Measurements from ENCODE around the gene CCDC191.

CCDC191 gene

DNA sequence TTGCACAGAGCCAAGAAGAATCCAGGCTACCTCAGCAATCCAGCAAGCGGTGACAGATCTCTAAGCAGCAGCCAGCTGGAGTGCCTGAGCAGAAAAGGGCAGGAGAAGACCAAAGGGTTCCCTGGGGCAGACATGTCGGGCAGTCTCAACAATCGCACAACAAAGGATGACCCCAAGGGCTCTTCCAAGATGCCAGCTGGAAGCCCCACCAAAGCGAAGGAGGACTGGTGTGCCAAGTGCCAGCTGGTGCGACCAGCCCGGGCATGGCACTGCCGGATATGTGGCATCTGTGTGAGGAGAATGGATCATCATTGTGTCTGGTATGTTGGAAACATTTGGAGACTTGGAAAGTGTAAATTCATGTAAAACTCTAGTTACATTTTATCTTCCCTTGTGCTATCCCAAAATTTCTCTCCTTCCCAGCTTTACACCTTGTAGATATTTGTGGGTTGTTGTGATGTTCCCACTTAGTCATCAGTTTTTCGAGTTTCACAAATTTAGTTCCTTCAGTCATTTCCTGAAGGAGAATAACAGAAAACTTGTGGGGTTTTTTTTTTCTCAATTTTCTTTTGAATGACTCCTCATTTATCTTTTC lies 102.1 kb downstream of the CCDC191 start:
- no peak for DNase-seq

DNA sequence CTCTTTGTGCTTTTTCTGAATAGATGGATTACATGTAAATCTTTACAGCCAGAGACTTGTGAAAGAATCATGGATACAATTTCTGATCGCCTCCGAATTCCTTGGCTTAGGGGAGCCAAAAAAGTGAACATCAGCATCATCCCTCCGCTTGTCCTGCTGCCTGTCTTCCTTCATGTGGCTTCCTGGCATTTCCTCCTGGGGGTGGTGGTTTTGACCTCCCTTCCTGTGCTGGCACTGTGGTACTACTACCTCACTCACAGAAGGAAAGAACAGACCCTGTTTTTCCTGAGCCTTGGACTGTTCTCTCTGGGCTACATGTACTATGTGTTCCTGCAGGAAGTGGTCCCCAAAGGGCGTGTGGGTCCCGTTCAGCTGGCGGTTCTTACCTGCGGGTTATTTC lies 102.6 kb downstream of the CCDC191 start:
- DNase-seq, result no peak

DNA sequence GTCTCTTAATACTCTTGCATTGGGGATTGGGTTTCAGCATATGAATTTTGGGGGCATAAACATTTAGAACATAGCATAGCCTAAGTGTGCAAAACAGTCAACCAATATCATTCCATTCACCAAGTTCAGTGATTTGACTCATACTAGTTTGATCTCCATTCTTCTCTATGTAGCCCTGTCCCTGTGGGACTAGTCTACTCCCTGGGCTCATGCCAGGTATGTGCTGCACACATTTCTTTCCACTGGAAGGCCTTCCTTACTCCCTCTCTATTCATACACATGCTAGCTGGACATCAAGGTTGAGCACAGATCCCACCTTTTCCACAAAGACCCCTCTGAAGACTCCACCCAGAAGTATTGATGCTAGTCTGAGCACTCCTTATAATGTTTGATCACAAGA lies 103.4 kb downstream of the CCDC191 start:
- no peak for DNase-seq

DNA sequence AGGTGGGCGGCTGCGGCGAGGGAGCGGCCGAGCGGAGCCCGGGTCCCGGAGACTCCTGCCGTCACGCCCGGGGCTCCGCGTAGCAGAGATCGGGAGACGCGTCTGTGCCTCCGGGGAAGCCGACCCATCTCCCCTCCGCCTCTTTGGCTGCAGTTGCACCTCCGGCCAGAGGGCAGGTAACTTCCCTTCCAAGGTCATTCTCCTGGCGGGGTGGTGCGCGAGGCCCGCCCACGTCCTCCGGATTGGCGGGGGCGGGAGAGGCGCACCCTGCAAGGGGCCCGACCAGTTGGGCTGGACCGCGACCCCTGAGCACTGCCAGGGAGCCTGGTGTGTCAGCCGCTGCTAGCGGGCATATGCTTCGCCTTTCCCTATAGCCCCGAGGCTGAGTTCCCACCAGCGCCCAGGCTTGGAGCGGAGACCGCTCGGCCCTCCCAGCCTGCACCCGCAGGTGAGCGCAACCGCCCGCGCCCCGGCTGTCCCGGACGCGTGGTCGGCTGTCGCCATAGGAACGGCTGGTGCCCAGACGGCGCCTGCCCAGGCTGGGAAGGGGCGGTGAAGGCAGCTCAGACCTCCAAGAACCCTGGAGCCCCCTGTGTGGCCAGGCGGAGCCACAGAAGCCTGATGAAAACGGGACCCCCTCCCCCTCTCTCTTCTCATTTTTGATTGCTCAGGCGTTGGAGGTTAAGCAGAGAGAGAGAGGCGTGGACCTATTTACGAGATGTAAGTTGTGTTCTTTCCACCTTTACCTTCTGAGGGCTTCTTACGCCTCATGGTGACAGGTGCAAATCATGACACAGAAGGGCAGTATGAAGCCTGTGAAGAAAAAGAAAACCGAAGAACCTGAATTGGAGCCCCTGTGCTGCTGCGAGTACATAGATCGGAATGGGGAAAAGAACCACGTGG lies 108.1 kb downstream of the CCDC191 start:
- DNase-seq, result peak; percentile 3

DNA sequence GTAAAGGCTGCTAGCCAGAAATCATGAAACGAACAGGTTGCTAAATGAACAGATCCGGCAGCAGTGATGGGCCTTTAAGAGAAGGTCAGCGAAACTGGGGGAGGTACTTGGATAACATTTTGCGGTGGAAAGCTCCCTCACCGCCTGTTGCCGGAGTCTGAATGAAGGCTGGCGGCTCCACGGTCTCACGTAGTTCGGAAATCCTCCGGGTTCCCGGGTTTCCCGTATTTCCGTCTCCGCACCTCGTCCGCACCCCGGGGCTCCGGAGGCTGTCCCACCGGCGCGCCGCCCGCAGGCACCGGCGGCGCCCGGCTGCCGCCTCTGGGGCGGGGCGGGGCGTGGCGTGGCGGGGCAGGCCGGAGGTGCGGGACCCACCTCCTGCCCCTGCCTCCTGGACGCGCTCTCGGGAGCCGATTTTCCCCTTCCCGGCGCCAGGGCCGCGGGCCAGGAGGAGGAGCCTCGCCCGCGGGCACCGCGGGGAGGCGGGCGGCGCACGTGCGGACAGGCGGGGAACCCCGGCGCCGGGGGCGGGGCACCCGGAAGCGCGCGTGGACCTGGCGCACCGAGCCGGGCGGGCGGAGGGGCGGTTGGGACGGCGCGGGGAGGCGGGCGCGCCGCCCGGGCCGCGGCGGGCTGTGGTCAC lies 108.8 kb downstream of the CCDC191 start, which contains the start of gene ZDHHC23:
Gene ZDHHC23 (plus strand): TSS at position 642 of the 643 bp plus-strand sequence. CDS start 790 bp downstream, outside the sequence.
- DNase-seq, result peak; percentile 52

DNA sequence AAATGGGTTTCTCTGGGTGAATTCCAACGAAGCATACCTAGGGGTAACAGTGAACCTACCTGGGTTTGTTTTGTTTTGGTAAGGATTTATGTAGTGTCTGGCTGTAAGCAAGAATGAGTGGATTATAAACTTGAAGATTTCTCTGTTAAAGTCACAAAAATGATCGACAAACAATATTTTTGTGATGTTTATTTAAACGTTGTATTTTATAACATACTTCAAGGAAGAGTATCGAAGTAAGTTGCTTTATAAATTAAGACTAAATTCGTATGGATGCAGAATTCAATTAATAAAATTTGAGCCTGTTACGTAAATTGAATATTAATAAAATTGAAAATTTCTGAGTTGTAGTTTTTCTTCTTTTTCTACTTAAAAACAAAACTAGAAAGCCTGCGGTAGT lies 109.5 kb downstream of the CCDC191 start:
- DNase-seq, result no peak

DNA sequence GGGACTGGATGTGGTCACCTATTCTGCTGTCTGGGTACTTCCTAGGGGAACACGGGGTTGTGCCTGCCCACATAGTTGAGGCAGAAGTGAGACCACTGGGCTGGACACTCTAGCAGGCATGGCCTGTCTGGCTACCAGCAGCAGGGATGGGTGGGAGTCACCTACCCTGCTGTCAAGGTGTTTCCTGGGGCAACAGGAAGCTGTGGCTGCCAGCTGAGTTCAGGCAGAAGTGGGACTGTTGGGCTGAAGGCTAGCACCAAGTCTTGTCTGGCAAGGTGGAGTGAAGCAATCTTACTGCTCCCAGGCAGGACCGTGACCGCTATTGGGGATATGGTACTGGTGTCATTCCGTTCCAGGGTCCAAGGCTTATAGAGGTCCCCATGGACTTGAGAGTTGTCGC lies 128.8 kb downstream of the CCDC191 start:
- no peak for DNase-seq

DNA sequence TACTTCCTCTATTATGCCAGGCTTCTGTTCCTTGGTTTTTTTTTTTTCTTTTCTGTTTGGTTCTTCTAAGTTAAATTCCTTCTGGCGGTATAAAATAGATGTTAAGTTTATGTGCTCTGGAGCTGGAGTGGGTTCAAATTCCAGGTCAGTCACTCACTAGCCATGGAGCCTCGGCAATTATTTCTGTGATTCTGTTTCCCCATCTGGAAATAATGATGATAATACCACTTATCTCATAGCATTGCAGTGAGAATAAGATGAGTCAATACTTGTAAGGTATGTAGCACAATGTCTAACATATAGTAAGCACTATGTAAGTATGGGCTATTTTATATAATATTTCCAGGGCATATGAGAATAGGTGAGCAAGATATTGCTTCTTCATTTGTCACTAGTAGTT lies 141.7 kb downstream of the CCDC191 start:
- no peak for DNase-seq

All from activated T-cell treated with anti-CD3 and anti-CD28 coated beads for 4 hours (primary cell).